Body of pancreas (tissue), 4 donors: ENCODE data around the gene RAB6A.

Experiments
- CTCF ChIP-seq, 7 experiments: fragments of 450-650 bp in 4 of 7; fragments of 200-600 bp in 3 of 7; sonication (generic) in 3 of 7; IDR thresholded peaks; one replicate each; pipeline ENCODE4 v1.5.1; 2016 to 2019; ENCODE audit warnings: antibody characterized with exemption in 7 of 7
- POLR2A ChIP-seq, 3 donors: fragments of 450-650 bp; IDR thresholded peaks; one replicate each; pipeline ENCODE4 v1.6.1; 2016; ENCODE audit warnings: antibody characterized with exemption in 3 of 3, mild to moderate bottlenecking in 2 of 3

- no peak for TF ChIP-seq CTCF (IDR thresholded peaks at IDR 0.05)
- no peak for TF ChIP-seq POLR2A (IDR thresholded peaks at IDR 0.05)
Observed at GRCh38 chr11:73795925-73796632, 35.2 kb upstream of the RAB6A start.
